Caco-2 (cell line): Measurements from ENCODE around the gene ECE2. TPM values are rescaled to one million over a fixed set of nuclear protein-coding genes. Genes with fewer than 3 reads are reported as not detected.
"Not testable (repeated sequence)": the region's sequence is repeated elsewhere in the genome, so short reads cannot be mapped to it uniquely, and the experiment has no call there.

ENCODE experiments used
- BruUV-seq: library from RNA; stranded (reverse); fragments of 400-500 nt; replicated peaks from 2 replicates; lab custom pipeline; 2021; lab: Mats Ljungman, UMichigan
- CTCF ChIA-PET: fragments of 300-600 bp; sonication (Branson Sonifier 250); formaldehyde crosslinking; loops from one replicate; lab custom pipeline; 2022; ENCODE audit warnings: antibody characterized with exemption; lab: Charles Lee
- POLR2A ChIA-PET: fragments of 300-600 bp; sonication (Branson Sonifier 250); formaldehyde crosslinking; loops from one replicate; lab custom pipeline; 2022; ENCODE audit warnings: antibody characterized with exemption; lab: Charles Lee
- DNase-seq, 2 experiments: peaks; one replicate each; pipeline versions ENCODE4 v3.0.0 to v3.0.0-alpha.2; 2020 to 2022
- H3K27me3 ChIP-seq: replicated peaks from 2 replicates; pipeline ENCODE4 v1.6.0; 2011; ENCODE audit warnings: low read length; ENCODE audit not compliant: control insufficient read depth, insufficient read depth
- H3K36me3 ChIP-seq: 2 replicates; pipeline ENCODE4 v1.5.1; 2011; ENCODE audit warnings: low read length; ENCODE audit not compliant: control insufficient read depth, insufficient read depth
- H3K4me1 ChIP-seq: fragments of 250-450 bp; sonication (Bioruptor Pico); 2 replicates; pipeline ENCODE4 v1.5.1; 2020; ENCODE audit warnings: mild to moderate bottlenecking
- H3K4me3 ChIP-seq: 2 replicates; pipeline ENCODE4 v1.5.1; 2011; ENCODE audit warnings: low read depth, mild to moderate bottlenecking, control low read depth, low read length
- H3K9me3 ChIP-seq: fragments of 250-450 bp; sonication (Bioruptor Pico); 2 replicates; pipeline ENCODE4 v1.5.1; 2020; ENCODE audit warnings: mild to moderate bottlenecking, moderate library complexity
- H3K27ac Mint-ChIP-seq: one replicate; pipeline ENCODE4 v1.8.0; 2022; ENCODE audit warnings: mixed read lengths; ENCODE audit not compliant: unreplicated experiment
- H3K27me3 Mint-ChIP-seq: one replicate; pipeline ENCODE4 v1.8.0; 2022; ENCODE audit warnings: mixed read lengths; ENCODE audit not compliant: insufficient read depth, unreplicated experiment
- H3K36me3 Mint-ChIP-seq: one replicate; pipeline ENCODE4 v1.8.0; 2022; ENCODE audit warnings: mild to moderate bottlenecking, mixed read lengths; ENCODE audit not compliant: insufficient read depth, unreplicated experiment
- H3K4me1 Mint-ChIP-seq: one replicate; pipeline ENCODE4 v1.8.0; 2022; ENCODE audit warnings: low read depth, mixed read lengths; ENCODE audit not compliant: unreplicated experiment
- H3K4me3 Mint-ChIP-seq: one replicate; pipeline ENCODE4 v1.8.0; 2022; ENCODE audit warnings: mild to moderate bottlenecking, moderate library complexity, mixed read lengths; ENCODE audit not compliant: unreplicated experiment
- H3K9me3 Mint-ChIP-seq: one replicate; pipeline ENCODE4 v1.8.0; 2022; ENCODE audit warnings: mixed read lengths; ENCODE audit not compliant: unreplicated experiment
- CTCF ChIP-seq, 2 experiments: fragments of 200-600 bp in 1 of 2; IDR thresholded peaks; 1 replicate in 1 of 2; 2 replicates in 1 of 2; pipeline versions ENCODE4 v1.5.1 to v1.8.0; 2011 to 2022; ENCODE audit warnings: antibody characterized with exemption in 1 of 2, control low read depth in 1 of 2, inconsistent platforms in 1 of 2, low read depth in 1 of 2, low read length in 1 of 2, mild to moderate bottlenecking in 1 of 2, moderate library complexity in 1 of 2; ENCODE audit not compliant: insufficient read depth in 1 of 2, severe bottlenecking in 1 of 2, unreplicated experiment in 1 of 2
- intact Hi-C: fragments of 100-400 bp; cut with micrococcal nuclease; formaldehyde crosslinking; loops from one replicate; pipeline ENCODE4 v1.10.0; 2022; ENCODE audit not compliant: unreplicated experiment
- total RNA-seq: library from RNA; stranded (reverse); gene quantifications from 2 replicates; pipeline ENCODE4 v1.2.3, GENCODE V29; 2022

ECE2 gene
- total RNA-seq, 1 experiment from 2014 or later = not detected

- intact Hi-C loops = loop anchor here (1.0 kb wide), 1 partner anchor 12 kb away; no protein-coding TSS in a partner anchor
- Mint-ChIP-seq H3K27me3 (peaks cover 18% of the 10 kb centered on the region), H3K9me3 (no peaks in the 10 kb centered on the region), H3K4me1 (peaks cover 8% of the 10 kb centered on the region), H3K36me3 (peaks cover 23% of the 10 kb centered on the region), H3K4me3 (peak overlapping the region; percentile 83), H3K27ac (no peak overlapping the region)
- no TSS peak for BruUV-seq
- Histone ChIP-seq H3K36me3 (no peaks in the 10 kb centered on the region), H3K9me3 (no peaks in the 10 kb centered on the region), H3K4me1 (peaks cover 9% of the 10 kb centered on the region; the same call in 1 of the 2 replicates), H3K27me3 (peaks cover 4% of the 10 kb centered on the region), H3K4me3 (peak overlapping the region; percentile 50)
- no peak for TF ChIP-seq CTCF (IDR thresholded peaks at IDR 0.05; ENCODE audit: insufficient read depth in 1 of 2, low read depth in 1 of 2, low read length in 1 of 2, severe bottlenecking in 1 of 2, unreplicated experiment in 1 of 2)
- ChIA-PET POLR2A (no interaction called here), CTCF (no interaction called here)
- DNase-seq = no peak
Observed at GRCh38 chr3:184262764-184263179, 13.1 kb upstream of the ECE2 start.

- H3K4me3 ChIP-seq, H3K4me1 ChIP-seq, H3K9me3 Mint-ChIP-seq, intact Hi-C loops, H3K36me3 Mint-ChIP-seq, H3K36me3 ChIP-seq, CTCF ChIA-PET, H3K4me3 Mint-ChIP-seq, H3K27me3 Mint-ChIP-seq, BruUV-seq, H3K27me3 ChIP-seq, DNase-seq, POLR2A ChIA-PET, H3K4me1 Mint-ChIP-seq, H3K9me3 ChIP-seq, H3K27ac Mint-ChIP-seq: not testable (repeated sequence)
Observed at GRCh38 chr3:184267249-184267648, 8.6 kb upstream of the ECE2 start.

- Histone ChIP-seq H3K4me1 (no peaks in the 10 kb centered on the region), H3K27me3 (no peaks in the 10 kb centered on the region), H3K4me3 (no peak overlapping the region), H3K36me3 (no peaks in the 10 kb centered on the region), H3K9me3 (no peaks in the 10 kb centered on the region)
- ChIA-PET CTCF (no interaction called here), POLR2A (no interaction called here)
- H3K36me3 Mint-ChIP-seq = no peaks in the 10 kb centered on the region
- intact Hi-C loops = no loop called here
- H3K4me3 Mint-ChIP-seq = no peak overlapping the region
- TF ChIP-seq CTCF (IDR thresholded peaks at IDR 0.05; ENCODE audit: insufficient read depth in 1 of 2, low read depth in 1 of 2, low read length in 1 of 2, severe bottlenecking in 1 of 2, unreplicated experiment in 1 of 2) = no peak
- BruUV-seq = no TSS peak
- no peak for DNase-seq
- H3K4me1 Mint-ChIP-seq = no peaks in the 10 kb centered on the region
- H3K9me3 Mint-ChIP-seq = no peaks in the 10 kb centered on the region
- peaks cover 3% of the 10 kb centered on the region for H3K27me3 Mint-ChIP-seq
- no peak overlapping the region for H3K27ac Mint-ChIP-seq
Observed at GRCh38 chr3:184272269-184272668, 3.6 kb upstream of the ECE2 start.

- intact Hi-C loops = no loop called here
- Histone ChIP-seq H3K9me3 (no peaks in the 10 kb centered on the region), H3K4me1 (no peaks in the 10 kb centered on the region), H3K4me3 (no peak overlapping the region), H3K27me3 (no peaks in the 10 kb centered on the region), H3K36me3 (no peaks in the 10 kb centered on the region)
- BruUV-seq = no TSS peak
- CTCF ChIA-PET = no interaction called here
- no peak for TF ChIP-seq CTCF (IDR thresholded peaks at IDR 0.05; ENCODE audit: insufficient read depth in 1 of 2, low read depth in 1 of 2, low read length in 1 of 2, severe bottlenecking in 1 of 2, unreplicated experiment in 1 of 2)
- Mint-ChIP-seq H3K36me3 (no peaks in the 10 kb centered on the region), H3K9me3 (no peaks in the 10 kb centered on the region), H3K27me3 (peaks cover 3% of the 10 kb centered on the region), H3K27ac (no peak overlapping the region), H3K4me3 (no peak overlapping the region), H3K4me1 (no peaks in the 10 kb centered on the region)
- POLR2A ChIA-PET = no interaction called here
- DNase-seq = no peak
Observed at GRCh38 chr3:184275381-184275701, 481 bp upstream of the ECE2 start.
